Measurements from ENCODE around the gene TCEAL7. TPM values are rescaled to one million over a fixed set of nuclear protein-coding genes. Genes with fewer than 3 reads are reported as not detected.
"Not testable (repeated sequence)": the region's sequence is repeated elsewhere in the genome, so short reads cannot be mapped to it uniquely, and the experiment has no call there.

TCEAL7 gene, protein sequence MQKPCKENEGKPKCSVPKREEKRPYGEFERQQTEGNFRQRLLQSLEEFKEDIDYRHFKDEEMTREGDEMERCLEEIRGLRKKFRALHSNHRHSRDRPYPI
- 14.2 TPM for polyA plus RNA-seq (2013, experiment 1 of 2)
- polyA plus RNA-seq (2013, experiment 2 of 2): 15.0 TPM

DNA sequence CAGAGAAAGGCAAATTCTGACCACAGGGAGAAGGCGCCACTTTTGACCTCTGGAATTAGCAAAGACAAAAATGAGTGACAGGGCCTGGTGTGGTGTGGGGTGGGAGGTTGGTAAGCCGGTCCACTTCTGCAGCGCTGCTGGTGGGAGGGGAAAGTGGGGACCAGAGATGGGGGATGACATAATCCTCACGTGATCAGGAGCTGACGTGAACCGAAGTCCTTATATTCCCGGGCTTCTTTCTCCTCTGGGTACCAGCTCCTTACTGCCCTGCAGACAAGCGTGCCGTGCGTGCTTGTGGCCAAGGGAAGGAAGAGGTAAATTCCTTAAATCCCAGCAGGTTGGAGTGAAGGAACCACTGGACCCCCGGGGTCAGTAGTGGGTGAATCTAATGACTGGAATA lies at the start of gene TCEAL7:
Gene TCEAL7, plus strand, starts transcription at position 249 of the 400 bp plus-strand sequence. CDS start 1,165 bp downstream, outside the sequence.
- Histone ChIP-seq H4K8ac (ENCODE audit: low read depth, low read length) (no peak within 1 kb of the TSS), H3K79me2 (ENCODE audit: control insufficient read depth, insufficient read depth, low read length) (no peaks in the 10 kb centered on the region), H2BK15ac (replicated peaks; ENCODE audit: low read depth) (peak within 1 kb of the TSS; percentile 19), H4K5ac (ENCODE audit: low read length) (no peak within 1 kb of the TSS), H2BK5ac (ENCODE audit: low read length) (no peak within 1 kb of the TSS), H3K9ac (ENCODE audit: low read length) (peak within 1 kb of the TSS; percentile 68), H2AK5ac (ENCODE audit: low read length) (no peak within 1 kb of the TSS), H3K27ac (ENCODE audit: low read depth, low read length) (peak within 1 kb of the TSS; percentile 51), H3K23ac (ENCODE audit: low read length) (no peak within 1 kb of the TSS), H3K56ac (ENCODE audit: low read length) (peak within 1 kb of the TSS; percentile 65), H3K79me1 (ENCODE audit: low read length) (no peaks in the 10 kb centered on the region), H3K18ac (ENCODE audit: low read length) (peak within 1 kb of the TSS; percentile 75), H3K4me2 (ENCODE audit: low read length) (peak within 1 kb of the TSS; percentile 11), H3K4me3 (ENCODE audit: low read length) (no peak within 1 kb of the TSS), H3K36me3 (ENCODE audit: control insufficient read depth, insufficient read depth, low read length) (no peaks in the 10 kb centered on the region), H2BK120ac (ENCODE audit: low read depth, low read length) (no peak within 1 kb of the TSS), H3K27me3 (ENCODE audit: insufficient read depth, low read length, poor library complexity) (no peaks in the 10 kb centered on the region), H3K4ac (ENCODE audit: low read depth, low read length) (peak within 1 kb of the TSS; percentile 36), H3K4me1 (ENCODE audit: control insufficient read depth, low read depth, low read length) (no peaks in the 10 kb centered on the region)
- peak; percentile 67 for DNase-seq
- no CpG with 5 or more reads among the region's 11 CpGs for WGBS (ENCODE audit: extremely low coverage, insufficient coverage, low lambda C conversion rate)

DNA sequence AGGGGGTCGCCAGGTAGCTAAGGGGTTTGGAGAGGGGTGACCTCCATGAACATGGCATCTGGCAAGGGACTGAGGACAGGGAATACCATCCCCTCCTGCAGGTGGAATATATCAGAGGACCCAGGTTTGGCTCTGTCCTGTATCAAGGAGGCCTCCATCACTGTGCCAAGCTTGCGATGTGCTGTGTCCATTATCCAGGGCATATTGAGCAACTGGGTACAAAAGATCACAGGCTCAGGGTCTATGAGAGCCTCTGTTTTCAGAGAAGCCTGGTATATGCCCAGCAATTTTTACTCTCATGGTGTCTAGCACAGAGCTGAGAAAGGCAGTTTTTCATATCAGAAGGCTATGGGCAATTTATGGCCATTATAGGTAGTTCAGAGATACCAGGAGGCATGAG lies 36.9 kb upstream of the TCEAL7 start:
- no peak overlapping the region for H2BK5ac ChIP-seq (ENCODE audit: low read length)
- H2BK120ac ChIP-seq (ENCODE audit: low read depth, low read length): no peak overlapping the region
- no CpG with 5 or more reads among the region's 2 CpGs for whole genome bisulfite sequencing (ENCODE audit: extremely low coverage, insufficient coverage, low lambda C conversion rate)
- H3K4me3 ChIP-seq (ENCODE audit: low read length): no peak overlapping the region
- no peak overlapping the region for H3K18ac ChIP-seq (ENCODE audit: low read length)
- no peak overlapping the region for H2BK15ac ChIP-seq (replicated peaks; ENCODE audit: low read depth)
- no peak overlapping the region for H3K23ac ChIP-seq (ENCODE audit: low read length)
- H4K5ac ChIP-seq (ENCODE audit: low read length): no peak overlapping the region
- H4K8ac ChIP-seq (ENCODE audit: low read depth, low read length): no peak overlapping the region
- no peak overlapping the region for H3K4me2 ChIP-seq (ENCODE audit: low read length)
- no peaks in the 10 kb centered on the region for H3K79me2 ChIP-seq (ENCODE audit: control insufficient read depth, insufficient read depth, low read length)
- H2AK5ac ChIP-seq (ENCODE audit: low read length): no peak overlapping the region
- H3K27ac ChIP-seq (ENCODE audit: low read depth, low read length): no peak overlapping the region
- H3K27me3 ChIP-seq (ENCODE audit: insufficient read depth, low read length, poor library complexity): no peaks in the 10 kb centered on the region
- no peak overlapping the region for H3K4ac ChIP-seq (ENCODE audit: low read depth, low read length)
- H3K56ac ChIP-seq (ENCODE audit: low read length): no peak overlapping the region
- no peak overlapping the region for H3K9ac ChIP-seq (ENCODE audit: low read length)
- DNase-seq: no peak
- no peaks in the 10 kb centered on the region for H3K79me1 ChIP-seq (ENCODE audit: low read length)
- H3K36me3 ChIP-seq (ENCODE audit: control insufficient read depth, insufficient read depth, low read length): no peaks in the 10 kb centered on the region
- no peaks in the 10 kb centered on the region for H3K4me1 ChIP-seq (ENCODE audit: control insufficient read depth, low read depth, low read length)

DNA sequence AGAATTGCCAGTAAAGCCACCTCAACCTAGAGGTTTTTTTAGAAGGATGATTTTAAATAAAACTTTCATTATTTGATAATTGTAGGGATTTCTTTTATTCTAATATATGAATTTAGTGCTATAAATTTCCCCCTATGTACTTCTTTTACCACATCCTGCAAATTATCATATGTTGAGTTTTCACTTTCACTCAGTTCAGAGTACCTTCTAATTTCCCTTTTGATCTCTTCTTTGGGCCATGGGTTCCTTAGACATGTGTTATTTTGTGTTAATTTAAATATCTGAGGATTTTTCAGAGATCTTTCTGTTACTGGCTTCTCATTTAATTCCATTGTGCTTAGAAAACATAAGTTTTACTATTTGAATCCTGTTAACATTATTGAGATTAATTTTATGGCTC lies 25.3 kb upstream of the TCEAL7 start:
- H3K4me2 ChIP-seq (ENCODE audit: low read length): no peak overlapping the region
- no peaks in the 10 kb centered on the region for H3K4me1 ChIP-seq (ENCODE audit: control insufficient read depth, low read depth, low read length)
- no peaks in the 10 kb centered on the region for H3K79me1 ChIP-seq (ENCODE audit: low read length)
- no peak overlapping the region for H3K4ac ChIP-seq (ENCODE audit: low read depth, low read length)
- no peak overlapping the region for H2BK5ac ChIP-seq (ENCODE audit: low read length)
- no peak overlapping the region for H4K5ac ChIP-seq (ENCODE audit: low read length)
- no peaks in the 10 kb centered on the region for H3K36me3 ChIP-seq (ENCODE audit: control insufficient read depth, insufficient read depth, low read length)
- no peaks in the 10 kb centered on the region for H3K27me3 ChIP-seq (ENCODE audit: insufficient read depth, low read length, poor library complexity)
- no peak overlapping the region for H4K8ac ChIP-seq (ENCODE audit: low read depth, low read length)
- no peak overlapping the region for H3K27ac ChIP-seq (ENCODE audit: low read depth, low read length)
- no peak overlapping the region for H2BK15ac ChIP-seq (replicated peaks; ENCODE audit: low read depth)
- no peak overlapping the region for H3K18ac ChIP-seq (ENCODE audit: low read length)
- no peak overlapping the region for H3K9ac ChIP-seq (ENCODE audit: low read length)
- no peak overlapping the region for H2AK5ac ChIP-seq (ENCODE audit: low read length)
- no peak overlapping the region for H3K23ac ChIP-seq (ENCODE audit: low read length)
- no peak overlapping the region for H3K56ac ChIP-seq (ENCODE audit: low read length)
- DNase-seq: no peak
- H3K4me3 ChIP-seq (ENCODE audit: low read length): no peak overlapping the region
- H2BK120ac ChIP-seq (ENCODE audit: low read depth, low read length): no peak overlapping the region
- no peaks in the 10 kb centered on the region for H3K79me2 ChIP-seq (ENCODE audit: control insufficient read depth, insufficient read depth, low read length)

DNA sequence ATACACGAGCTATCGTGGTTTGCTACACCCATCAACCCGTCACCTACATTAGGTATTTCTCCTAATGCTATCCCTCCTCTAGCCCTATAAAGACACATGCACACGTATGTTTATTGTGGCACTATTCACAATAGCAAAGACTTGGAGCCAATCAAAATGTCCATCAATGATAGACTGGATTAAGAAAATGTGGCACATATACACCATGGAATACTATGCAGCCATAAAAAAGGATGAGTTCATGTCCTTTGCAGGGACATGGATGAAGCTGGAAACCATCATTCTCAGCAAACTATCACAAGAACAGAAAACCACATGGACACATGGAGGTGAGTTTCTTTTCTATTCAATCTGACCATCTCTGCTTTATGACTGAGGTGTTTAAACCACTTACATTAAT lies 24.4 kb upstream of the TCEAL7 start:
- not testable (repeated sequence) for DNase-seq; H3K4me1 ChIP-seq (ENCODE audit: control insufficient read depth, low read depth, low read length); H3K4ac ChIP-seq (ENCODE audit: low read depth, low read length); H3K4me2 ChIP-seq (ENCODE audit: low read length); H3K36me3 ChIP-seq (ENCODE audit: control insufficient read depth, insufficient read depth, low read length); H3K79me2 ChIP-seq (ENCODE audit: control insufficient read depth, insufficient read depth, low read length); H3K18ac ChIP-seq (ENCODE audit: low read length); H3K27me3 ChIP-seq (ENCODE audit: insufficient read depth, low read length, poor library complexity); H2AK5ac ChIP-seq (ENCODE audit: low read length); H2BK5ac ChIP-seq (ENCODE audit: low read length); H3K4me3 ChIP-seq (ENCODE audit: low read length); H2BK15ac ChIP-seq (replicated peaks; ENCODE audit: low read depth); H4K5ac ChIP-seq (ENCODE audit: low read length); H3K23ac ChIP-seq (ENCODE audit: low read length); H3K27ac ChIP-seq (ENCODE audit: low read depth, low read length); H4K8ac ChIP-seq (ENCODE audit: low read depth, low read length); H3K79me1 ChIP-seq (ENCODE audit: low read length); H3K56ac ChIP-seq (ENCODE audit: low read length); H3K9ac ChIP-seq (ENCODE audit: low read length); H2BK120ac ChIP-seq (ENCODE audit: low read depth, low read length)
- WGBS (ENCODE audit: extremely low coverage, insufficient coverage, low lambda C conversion rate): no CpG with 5 or more reads among the region's 4 CpGs

DNA sequence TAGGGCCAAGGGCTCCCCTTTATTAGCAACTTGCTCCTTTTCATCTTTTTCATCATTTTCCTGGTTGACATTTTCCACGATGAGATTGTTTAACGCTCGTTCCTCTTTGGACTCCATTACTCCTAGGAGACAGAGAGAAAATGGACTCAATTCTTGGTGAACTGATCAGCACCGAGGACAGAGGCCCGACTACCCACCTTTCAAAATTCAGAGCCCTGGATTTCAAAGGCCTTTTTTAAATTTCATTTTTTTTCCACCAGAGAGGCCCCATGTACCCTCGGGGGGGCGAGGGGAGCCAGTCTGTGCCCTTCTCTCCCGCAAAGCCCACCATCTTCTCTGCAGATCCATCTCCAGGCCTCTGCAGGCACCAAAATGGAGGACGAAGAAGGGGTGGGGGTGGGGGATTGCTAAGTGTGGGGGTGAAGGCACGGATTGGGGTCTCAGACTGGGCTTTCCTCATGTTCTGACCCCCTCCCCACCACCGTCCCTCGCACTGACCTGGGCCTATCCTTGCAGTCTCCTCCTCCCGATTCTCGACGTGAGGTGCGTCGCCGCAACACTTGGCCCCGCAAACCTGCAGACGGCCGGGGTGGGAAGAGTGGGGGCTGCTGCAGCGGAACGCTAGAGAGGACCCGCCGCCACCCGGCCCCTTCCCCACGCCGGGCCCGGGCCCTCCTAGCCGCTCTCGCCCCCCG lies 20.0 kb upstream of the TCEAL7 start:
- H3K36me3 ChIP-seq (ENCODE audit: control insufficient read depth, insufficient read depth, low read length): no peaks in the 10 kb centered on the region
- no peak overlapping the region for H2BK5ac ChIP-seq (ENCODE audit: low read length)
- no peak overlapping the region for H3K4ac ChIP-seq (ENCODE audit: low read depth, low read length)
- peak overlapping the region; percentile 20 for H3K4me2 ChIP-seq (ENCODE audit: low read length)
- H3K27ac ChIP-seq (ENCODE audit: low read depth, low read length): no peak overlapping the region
- no peaks in the 10 kb centered on the region for H3K4me1 ChIP-seq (ENCODE audit: control insufficient read depth, low read depth, low read length)
- H3K79me1 ChIP-seq (ENCODE audit: low read length): no peaks in the 10 kb centered on the region
- no peaks in the 10 kb centered on the region for H3K79me2 ChIP-seq (ENCODE audit: control insufficient read depth, insufficient read depth, low read length)
- H3K27me3 ChIP-seq (ENCODE audit: insufficient read depth, low read length, poor library complexity): no peaks in the 10 kb centered on the region
- H2AK5ac ChIP-seq (ENCODE audit: low read length): no peak overlapping the region
- no peak for DNase-seq
- no peak overlapping the region for H3K23ac ChIP-seq (ENCODE audit: low read length)
- peak overlapping the region; percentile 44 for H3K4me3 ChIP-seq (ENCODE audit: low read length)
- no peak overlapping the region for H3K18ac ChIP-seq (ENCODE audit: low read length)
- H4K8ac ChIP-seq (ENCODE audit: low read depth, low read length): no peak overlapping the region
- no peak overlapping the region for H2BK120ac ChIP-seq (ENCODE audit: low read depth, low read length)
- H3K56ac ChIP-seq (ENCODE audit: low read length): peak overlapping the region; percentile 42
- H4K5ac ChIP-seq (ENCODE audit: low read length): no peak overlapping the region
- peak overlapping the region; percentile 34 for H3K9ac ChIP-seq (ENCODE audit: low read length)
- no CpG with 5 or more reads among the region's 32 CpGs for WGBS (ENCODE audit: extremely low coverage, insufficient coverage, low lambda C conversion rate)
- H2BK15ac ChIP-seq (replicated peaks; ENCODE audit: low read depth): no peak overlapping the region
